Measurements from ENCODE around the gene RABEP2. TPM values are rescaled to one million over a fixed set of nuclear protein-coding genes. Genes with fewer than 3 reads are reported as not detected.

The RABEP2 gene
- total RNA-seq, 1 donor from 2014 or later, result 35.2 TPM

GRCh38 chr16:28866454-28866804 is 58.6 kb downstream of the RABEP2 start:
- TF ChIP-seq, protein P1, sequence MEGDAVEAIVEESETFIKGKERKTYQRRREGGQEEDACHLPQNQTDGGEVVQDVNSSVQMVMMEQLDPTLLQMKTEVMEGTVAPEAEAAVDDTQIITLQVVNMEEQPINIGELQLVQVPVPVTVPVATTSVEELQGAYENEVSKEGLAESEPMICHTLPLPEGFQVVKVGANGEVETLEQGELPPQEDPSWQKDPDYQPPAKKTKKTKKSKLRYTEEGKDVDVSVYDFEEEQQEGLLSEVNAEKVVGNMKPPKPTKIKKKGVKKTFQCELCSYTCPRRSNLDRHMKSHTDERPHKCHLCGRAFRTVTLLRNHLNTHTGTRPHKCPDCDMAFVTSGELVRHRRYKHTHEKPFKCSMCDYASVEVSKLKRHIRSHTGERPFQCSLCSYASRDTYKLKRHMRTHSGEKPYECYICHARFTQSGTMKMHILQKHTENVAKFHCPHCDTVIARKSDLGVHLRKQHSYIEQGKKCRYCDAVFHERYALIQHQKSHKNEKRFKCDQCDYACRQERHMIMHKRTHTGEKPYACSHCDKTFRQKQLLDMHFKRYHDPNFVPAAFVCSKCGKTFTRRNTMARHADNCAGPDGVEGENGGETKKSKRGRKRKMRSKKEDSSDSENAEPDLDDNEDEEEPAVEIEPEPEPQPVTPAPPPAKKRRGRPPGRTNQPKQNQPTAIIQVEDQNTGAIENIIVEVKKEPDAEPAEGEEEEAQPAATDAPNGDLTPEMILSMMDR (conservative IDR thresholded peaks at IDR 0.05; ENCODE audit: low read depth, low read length), result no peak
- no peak for DNase-seq (ENCODE audit: low read depth)
- H3K4me3 ChIP-seq (ENCODE audit: low read depth, low read length), result no peak overlapping the region

DNA sequence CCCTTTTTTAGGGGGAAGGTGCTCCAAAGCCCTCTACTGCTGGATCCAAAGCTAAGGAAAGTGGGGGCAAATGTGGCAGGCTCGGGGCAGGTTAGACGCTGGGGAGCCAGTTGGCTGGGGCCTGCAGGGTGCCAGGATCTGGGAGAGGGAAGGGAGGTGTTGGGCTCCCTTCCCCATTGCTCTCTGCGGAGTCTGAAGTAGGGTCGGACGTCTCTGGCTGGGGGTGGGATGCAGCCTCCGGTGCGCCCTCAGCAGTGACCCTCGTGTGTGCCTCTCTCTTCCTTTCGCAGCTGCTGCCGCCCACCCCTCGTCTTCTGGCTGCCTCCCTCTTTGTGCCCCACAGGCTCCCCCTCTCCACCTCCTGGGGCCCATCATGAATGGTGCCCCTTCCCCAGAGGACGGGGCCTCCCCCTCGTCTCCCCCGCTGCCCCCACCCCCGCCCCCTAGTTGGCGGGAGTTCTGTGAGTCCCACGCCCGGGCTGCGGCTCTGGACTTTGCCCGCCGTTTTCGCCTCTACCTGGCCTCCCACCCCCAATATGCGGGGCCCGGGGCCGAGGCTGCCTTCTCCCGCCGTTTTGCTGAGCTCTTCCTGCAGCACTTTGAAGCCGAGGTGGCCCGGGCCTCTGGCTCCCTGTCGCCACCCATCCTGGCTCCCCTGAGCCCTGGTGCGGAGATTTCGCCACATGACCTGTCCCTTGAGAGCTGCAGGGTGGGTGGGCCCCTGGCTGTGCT is 59.1 kb downstream of the RABEP2 start:
- TF ChIP-seq, protein P1 (conservative IDR thresholded peaks at IDR 0.05; ENCODE audit: low read depth, low read length), result no peak
- DNase-seq (ENCODE audit: low read depth), result no peak
- H3K4me3 ChIP-seq (ENCODE audit: low read depth, low read length), result no peak overlapping the region

GRCh38 chr16:28865001-28865688 is 59.9 kb downstream of the RABEP2 start:
- TF ChIP-seq, protein P1 (conservative IDR thresholded peaks at IDR 0.05; ENCODE audit: low read depth, low read length), result no peak
- no peak for DNase-seq (ENCODE audit: low read depth)
- peak overlapping the region; percentile 96 for H3K4me3 ChIP-seq (ENCODE audit: low read depth, low read length)

DNA sequence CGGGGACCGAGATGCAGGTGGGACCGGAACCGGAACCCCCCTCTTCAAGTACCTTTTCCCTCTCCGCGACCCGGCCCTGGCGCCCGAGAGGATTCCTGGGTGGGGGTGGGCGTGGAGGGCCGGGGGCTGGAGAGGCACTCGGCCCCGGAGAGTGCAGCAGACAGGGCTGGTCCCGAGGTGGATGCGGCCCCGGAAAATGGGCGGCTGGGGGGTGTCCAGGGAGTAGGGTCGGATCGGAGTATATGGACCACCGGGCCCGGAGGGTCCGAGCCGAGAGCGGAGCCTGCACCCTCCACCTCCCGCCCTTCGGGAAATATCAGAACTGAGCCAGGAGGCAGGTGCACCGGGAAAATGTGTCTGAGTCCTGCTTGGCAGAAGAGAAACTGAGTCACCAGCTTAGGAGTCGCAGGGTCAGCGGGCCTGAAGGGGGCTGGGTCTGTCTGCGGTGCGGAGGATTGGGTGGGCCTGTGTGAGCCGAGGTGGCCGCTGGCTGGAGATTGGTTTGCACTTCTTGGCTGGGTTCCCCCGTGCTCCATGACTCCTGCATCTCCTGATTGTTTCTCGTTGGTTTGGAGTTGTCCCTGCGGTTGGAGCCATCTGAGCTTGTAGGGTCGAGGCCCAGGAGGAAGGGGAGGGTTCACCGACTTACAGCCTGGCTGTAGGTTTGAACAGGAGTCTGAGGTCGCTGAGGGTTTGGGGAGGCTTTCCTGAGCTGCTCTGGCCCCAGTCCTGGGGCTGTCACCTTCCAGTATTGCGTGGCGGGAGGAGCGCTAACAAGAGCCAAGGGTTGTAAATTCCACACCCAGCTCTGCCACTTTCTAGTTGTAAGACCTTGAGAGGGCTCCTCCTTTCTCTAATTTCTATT is 60.9 kb downstream of the RABEP2 start:
- H3K4me3 ChIP-seq (ENCODE audit: low read depth, low read length), result peak overlapping the region; percentile 96
- no peak for DNase-seq (ENCODE audit: low read depth)
- TF ChIP-seq, protein P1 (conservative IDR thresholded peaks at IDR 0.05; ENCODE audit: low read depth, low read length), result no peak

DNA sequence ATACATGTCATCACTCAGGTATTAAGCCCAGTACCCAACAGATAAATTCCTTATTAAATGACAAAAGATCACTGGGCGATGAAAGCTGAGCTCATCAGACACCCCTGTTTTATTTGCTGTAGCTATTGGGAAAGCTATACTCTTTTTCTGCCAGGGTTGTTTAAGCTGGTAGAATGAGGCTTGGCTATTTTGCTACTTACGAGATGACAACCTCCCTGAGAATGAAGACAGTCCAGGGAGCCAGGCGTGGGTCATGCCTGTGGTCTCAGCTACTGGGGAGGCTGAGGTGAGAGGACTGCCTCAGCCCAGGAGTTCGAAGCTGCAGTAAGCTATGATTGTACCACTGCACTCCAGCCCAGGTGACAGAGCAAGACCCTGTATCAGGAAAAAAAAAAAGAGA is 65.7 kb downstream of the RABEP2 start:
- no peak overlapping the region for H3K4me3 ChIP-seq (ENCODE audit: low read depth, low read length)
- TF ChIP-seq, protein P1 (conservative IDR thresholded peaks at IDR 0.05; ENCODE audit: low read depth, low read length), result no peak

DNA sequence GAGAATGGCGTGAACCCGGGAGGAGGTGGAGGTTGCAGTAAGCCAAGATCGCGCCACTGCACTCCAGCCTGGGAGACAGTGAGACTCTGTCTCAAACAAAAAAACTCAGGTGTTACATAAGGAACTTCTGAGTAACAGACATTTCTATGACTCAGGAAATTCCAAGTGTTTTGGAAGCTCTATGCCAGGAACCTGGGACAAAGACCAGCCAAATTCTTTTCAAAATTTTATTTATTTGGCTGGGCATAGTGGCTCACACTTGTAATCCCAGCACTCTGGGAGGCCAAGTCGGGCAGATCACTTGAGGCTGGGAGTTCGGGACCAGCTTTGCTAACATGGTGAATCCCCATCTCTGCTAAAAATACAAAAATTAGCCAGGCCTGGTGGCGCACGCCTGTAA is 66.6 kb downstream of the RABEP2 start:
- TF ChIP-seq, protein P1 (conservative IDR thresholded peaks at IDR 0.05; ENCODE audit: low read depth, low read length), result no peak

More for the DNA sequence above, 65.7 kb downstream of the RABEP2 start:
- DNase-seq (ENCODE audit: low read depth), result no peak

More for the DNA sequence above, 66.6 kb downstream of the RABEP2 start:
- H3K4me3 ChIP-seq (ENCODE audit: low read depth, low read length), result no peak overlapping the region
- DNase-seq (ENCODE audit: low read depth), result no peak

Other genes with a start within 250 kb of the RABEP2 start
- gene EIF3C, start 213.8 kb downstream of the RABEP2 start, total RNA-seq, result 178 and 287 TPM in 2 replicates
- not detected in 2 replicates for gene NPIPB9, start 173.5 kb downstream of the RABEP2 start, total RNA-seq
- 51.1 and 79.0 TPM in 2 replicates for gene ATXN2L, start 102.2 kb downstream of the RABEP2 start, total RNA-seq
- gene TUFM, start 78.9 kb downstream of the RABEP2 start, total RNA-seq, result 174 and 250 TPM in 2 replicates
- gene SH2B1, start 61.4 kb downstream of the RABEP2 start, total RNA-seq, result 22.4 and 23.4 TPM in 2 replicates
- gene ATP2A1, start 46.8 kb downstream of the RABEP2 start, total RNA-seq, result 0.14 and 0.92 TPM in 2 replicates
- gene CD19, start 6.7 kb upstream of the RABEP2 start, total RNA-seq, result 0.07 TPM in 1 of 2 replicates, not detected in the other
- 24.7 and 35.1 TPM in 2 replicates for gene NFATC2IP, start 25.7 kb upstream of the RABEP2 start, total RNA-seq
- gene SPNS1, start 49.5 kb upstream of the RABEP2 start, total RNA-seq, result 51.7 and 58.1 TPM in 2 replicates
- gene LAT, start 59.8 kb upstream of the RABEP2 start, total RNA-seq, result 2.0 and 2.1 TPM in 2 replicates